HG03025 (cell line): ENCODE data around the gene BRAP.
"Not testable (repeated sequence)": the region's sequence is repeated elsewhere in the genome, so short reads cannot be mapped to it uniquely, and the experiment has no call there.

Experiments
- ATAC-seq: cut with Tn5 transposase; IDR thresholded peaks from one replicate; pipeline ENCODE4 v1.9.1; 2021; ENCODE audit warnings: mild to moderate bottlenecking, moderate library complexity; ENCODE audit not compliant: unreplicated experiment, low FRiP score

BRAP gene

DNA sequence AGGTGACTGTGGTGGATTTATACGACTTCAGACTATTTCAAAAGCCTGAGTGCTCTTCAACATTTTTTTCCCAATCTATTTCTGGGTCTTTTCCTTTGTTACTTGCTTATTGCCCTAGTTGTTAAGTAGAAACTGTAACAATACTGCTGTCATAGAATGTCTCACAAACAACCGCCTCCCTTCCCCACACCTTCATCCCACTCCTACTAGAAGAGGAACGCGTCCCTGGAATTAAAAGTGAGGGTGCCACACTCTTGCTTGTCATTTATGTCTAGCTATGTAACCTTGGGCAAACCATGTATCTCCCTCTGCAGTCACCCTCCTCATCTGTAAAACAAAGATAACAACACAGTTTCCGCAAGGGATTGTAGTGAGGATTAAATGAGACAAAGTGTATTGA lies 8.6 kb downstream of the BRAP start:
- no peak for ATAC-seq

- ATAC-seq = no peak
Measured at GRCh38 chr12:111673503-111673902, 12.3 kb downstream of the BRAP start.

- ATAC-seq = no peak
Measured at GRCh38 chr12:111672822-111673381, 12.9 kb downstream of the BRAP start.

DNA sequence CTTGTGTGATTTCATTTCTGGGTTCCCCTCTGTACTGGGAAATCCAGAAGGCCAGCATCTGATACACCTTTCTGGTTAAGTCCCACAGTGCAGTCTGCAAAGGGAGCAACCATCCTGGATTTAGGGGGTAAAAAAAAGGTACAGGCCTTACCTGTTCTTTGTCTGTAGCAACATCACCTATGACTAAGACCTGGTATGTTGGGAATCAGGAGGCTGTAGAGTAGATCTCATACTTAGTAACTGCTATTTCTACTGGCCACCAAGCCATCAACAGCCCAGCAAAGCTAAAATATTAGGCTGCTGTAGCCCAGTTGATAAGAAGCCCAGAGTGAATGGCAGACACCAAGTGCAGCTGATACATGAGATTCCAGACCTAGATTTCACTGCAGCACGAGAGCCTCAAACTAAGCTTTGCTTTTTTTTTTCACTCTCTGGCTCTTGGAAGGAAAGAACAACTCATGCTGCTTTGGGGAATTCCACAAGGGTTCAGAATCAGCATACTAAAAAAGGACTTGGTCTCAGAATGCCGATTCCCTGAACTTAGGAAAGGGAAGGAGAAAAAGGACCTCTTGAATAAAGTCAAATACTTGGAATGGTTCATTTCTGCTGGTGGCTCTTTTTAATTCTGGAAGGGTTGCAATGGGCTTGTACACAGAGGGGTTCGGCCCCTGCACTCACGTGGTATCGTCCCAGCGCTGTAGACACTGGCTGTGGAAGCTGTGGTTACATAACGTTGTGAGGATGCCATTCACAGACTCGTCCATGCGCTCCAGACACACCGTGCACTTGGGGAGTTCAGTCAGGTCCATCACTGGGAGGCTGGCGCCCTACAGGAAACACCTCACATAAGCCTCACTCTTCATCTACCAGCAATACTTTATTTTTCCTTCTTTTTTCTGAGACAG lies 20.5 kb downstream of the BRAP start:
- no peak for ATAC-seq

DNA sequence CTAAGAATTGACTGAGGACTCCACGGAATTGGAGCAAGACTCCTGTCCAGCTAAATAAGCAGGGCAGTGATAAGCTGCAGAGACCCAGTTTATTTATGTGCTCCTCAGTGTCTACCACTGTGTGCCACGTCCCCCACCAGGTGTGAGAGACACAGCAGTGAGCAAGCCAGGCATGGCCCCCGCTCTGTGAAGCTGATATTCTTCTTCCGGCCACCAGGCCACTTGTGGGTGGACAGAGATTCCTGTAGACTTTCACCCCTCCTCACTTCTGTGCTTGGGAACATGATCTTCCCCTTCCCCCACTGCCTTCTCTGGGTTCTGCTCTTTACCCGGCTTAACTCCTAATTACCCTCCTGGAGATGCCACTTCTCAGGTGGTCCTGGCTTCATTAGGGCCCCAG lies 21.3 kb downstream of the BRAP start:
- no peak for ATAC-seq

GRCh38 chr12:111656016-111656415 lies 29.7 kb downstream of the BRAP start:
- no peak for ATAC-seq

- no peak for ATAC-seq
Measured at GRCh38 chr12:111655356-111655755, 30.4 kb downstream of the BRAP start.

- no peak for ATAC-seq
Measured at GRCh38 chr12:111653596-111653995, 32.2 kb downstream of the BRAP start.

GRCh38 chr12:111652530-111652929 lies 33.2 kb downstream of the BRAP start:
- ATAC-seq = not testable (repeated sequence)

- no peak for ATAC-seq
Measured at GRCh38 chr12:111650912-111651311, 34.8 kb downstream of the BRAP start.

DNA sequence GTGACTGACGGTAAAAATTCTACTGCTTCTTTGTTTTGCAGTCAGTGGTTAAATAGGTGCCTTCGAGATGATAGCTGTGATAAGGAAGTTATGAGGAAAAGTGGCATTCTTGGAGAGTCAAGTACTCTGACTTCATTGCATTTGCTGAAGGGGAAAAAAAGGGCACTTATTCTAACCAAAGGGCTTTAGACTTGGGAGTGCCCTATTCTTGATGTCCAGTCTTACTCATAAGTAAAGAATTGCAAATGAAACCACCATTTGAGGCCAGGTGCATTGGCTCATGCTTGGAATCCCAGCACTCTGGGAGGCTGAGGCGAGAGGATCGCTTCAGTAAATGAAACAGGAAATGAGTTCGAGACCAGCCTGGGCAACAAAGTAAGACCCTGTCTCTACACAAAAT lies 40.3 kb downstream of the BRAP start:
- ATAC-seq = no peak

GRCh38 chr12:111643427-111643826 lies 42.3 kb downstream of the BRAP start:
- no peak for ATAC-seq

DNA sequence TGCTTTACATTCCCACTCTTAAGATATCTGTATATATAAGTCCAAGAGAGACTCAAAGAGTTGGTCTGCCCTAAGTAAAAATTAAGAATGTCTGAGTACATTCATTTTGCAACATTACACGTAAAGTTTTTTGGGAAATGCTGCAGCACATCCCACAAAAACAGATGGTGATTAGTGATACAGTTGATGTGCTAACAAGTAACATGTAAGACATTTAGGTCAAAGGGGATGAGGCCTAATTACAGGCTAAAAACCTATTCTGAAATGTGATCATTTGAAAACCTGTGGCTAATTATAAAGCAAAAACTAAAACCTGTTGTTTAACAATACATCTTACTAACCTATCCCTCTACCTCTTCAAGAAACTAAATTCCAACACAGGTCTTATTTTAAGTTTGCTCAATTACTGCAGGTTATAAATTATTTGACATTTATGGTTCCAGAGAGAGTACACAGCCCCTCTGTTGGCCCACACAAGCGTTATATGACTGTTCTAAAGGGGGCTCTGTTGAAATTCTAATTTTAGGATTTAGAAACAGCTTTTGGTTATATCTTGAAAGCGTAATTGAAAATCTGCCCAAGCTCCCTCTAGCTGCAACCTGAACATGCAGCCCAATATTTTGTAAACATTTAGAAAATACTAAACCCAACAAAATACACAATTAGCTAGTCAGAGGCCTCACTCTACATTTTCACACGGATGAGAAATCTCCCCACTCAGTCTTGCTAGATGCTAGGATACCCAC lies 42.9 kb downstream of the BRAP start:
- ATAC-seq = no peak

- ATAC-seq = no peak
Measured at GRCh38 chr12:111640506-111640905, 45.2 kb downstream of the BRAP start.

DNA sequence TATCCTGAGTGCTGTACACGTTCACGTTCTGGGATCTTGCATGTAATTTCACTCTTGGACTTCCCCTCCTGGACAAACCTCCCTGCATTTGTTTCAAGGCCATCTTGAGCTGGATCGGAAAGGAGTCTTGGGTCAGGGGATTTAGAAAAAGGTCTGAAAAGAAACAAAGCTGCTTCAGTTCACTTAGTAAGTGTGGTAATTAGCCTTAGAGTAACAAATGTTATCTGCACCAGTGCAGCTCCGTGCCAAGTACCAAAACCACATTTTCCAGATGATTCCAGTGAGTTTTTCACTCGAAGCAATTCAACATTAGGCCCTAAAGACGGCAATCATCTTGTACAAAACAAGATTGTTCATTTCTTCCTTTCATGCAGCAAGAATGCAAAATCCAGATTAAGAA lies 47.2 kb downstream of the BRAP start:
- no peak for ATAC-seq

DNA sequence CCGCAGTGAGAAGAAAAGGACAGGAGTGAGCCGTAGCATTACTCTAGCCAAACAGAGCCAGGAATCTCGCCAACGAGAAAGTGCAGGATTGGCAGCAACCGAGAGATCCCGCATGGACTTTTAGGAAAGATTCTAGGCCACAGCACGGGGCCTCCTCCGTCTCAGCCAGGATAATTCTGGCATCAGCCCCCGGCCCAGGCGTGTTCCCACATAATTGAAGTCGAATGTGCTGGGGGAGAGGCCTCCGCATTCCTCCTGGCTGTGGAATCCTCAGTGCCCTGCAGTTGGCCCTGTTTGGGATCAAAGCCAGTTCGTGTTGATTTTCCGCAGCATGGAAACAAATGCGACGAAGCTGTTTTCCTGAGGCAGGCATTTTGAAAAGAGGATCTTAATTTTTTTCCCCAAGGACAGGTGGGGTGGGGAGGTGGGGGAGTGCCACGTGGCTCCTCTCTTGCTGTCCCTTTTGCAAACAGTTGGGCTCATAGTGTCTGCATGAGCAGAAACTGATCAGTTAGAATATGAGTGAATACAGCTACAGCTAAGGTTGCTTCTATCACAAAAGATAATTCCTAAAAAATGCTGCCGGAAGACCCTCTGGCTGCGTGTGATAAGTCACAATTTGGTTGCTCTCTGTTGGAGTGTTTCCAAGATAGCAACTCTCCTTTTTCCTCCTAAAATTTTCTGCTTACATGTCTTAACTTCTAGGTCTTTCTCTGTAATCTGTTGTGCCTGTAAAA lies 49.4 kb downstream of the BRAP start:
- no peak for ATAC-seq

- ATAC-seq = no peak
Measured at GRCh38 chr12:111635524-111635923, 50.2 kb downstream of the BRAP start.

- ATAC-seq = no peak
Measured at GRCh38 chr12:111628505-111629260, 57.1 kb downstream of the BRAP start.

GRCh38 chr12:111626230-111626629 lies 59.5 kb downstream of the BRAP start:
- no peak for ATAC-seq

GRCh38 chr12:111624540-111624939 lies 61.2 kb downstream of the BRAP start:
- ATAC-seq = no peak
